ENCODE results near the gene SPACA7.
"Not testable (repeated sequence)": the region's sequence is repeated elsewhere in the genome, so short reads cannot be mapped to it uniquely, and the experiment has no call there.

The SPACA7 gene

GRCh38 chr13:112431734-112432133 lies 55.6 kb downstream of the SPACA7 start:
- no peak for FAIRE-seq

DNA sequence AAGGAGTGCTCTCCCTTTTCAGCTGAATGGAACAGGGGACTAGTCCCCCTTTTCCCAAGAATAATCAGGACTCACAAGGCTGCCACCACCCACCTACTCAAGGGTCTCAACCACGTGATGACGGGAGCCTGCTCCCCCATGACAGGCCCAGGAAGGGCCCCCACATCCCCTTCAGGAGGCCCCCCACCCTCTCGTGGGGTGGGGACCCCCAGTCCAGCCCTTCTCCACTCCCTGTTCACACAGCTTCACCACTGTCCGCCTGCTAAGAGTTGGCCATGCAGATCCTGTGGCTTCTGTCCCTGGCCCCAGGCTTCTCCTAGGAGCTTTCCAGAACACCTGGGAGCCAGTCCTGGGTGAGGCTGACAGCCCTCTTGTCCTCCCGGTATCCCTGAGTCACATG lies 56.6 kb downstream of the SPACA7 start:
- FAIRE-seq: not testable (repeated sequence)

DNA sequence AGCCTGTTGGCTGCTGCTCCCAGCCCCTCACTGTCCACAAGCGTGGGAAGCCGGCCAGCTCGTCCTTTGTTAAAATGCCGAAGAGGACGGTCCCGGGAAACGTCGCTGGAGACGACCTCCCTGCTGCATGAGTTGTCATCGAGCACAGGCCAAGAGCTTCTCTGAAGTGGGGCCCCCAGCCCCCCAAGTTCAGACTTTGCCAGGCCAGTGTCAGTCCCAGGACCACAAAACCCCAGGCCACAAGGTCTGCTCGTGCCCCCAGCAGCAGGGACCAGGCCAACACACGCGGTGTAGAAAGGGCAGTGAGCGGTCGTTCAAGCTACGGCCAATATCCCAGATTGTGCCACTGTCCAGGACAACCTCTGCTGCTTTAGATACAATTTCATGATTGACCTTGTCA lies 57.4 kb downstream of the SPACA7 start:
- FAIRE-seq: not testable (repeated sequence)

DNA sequence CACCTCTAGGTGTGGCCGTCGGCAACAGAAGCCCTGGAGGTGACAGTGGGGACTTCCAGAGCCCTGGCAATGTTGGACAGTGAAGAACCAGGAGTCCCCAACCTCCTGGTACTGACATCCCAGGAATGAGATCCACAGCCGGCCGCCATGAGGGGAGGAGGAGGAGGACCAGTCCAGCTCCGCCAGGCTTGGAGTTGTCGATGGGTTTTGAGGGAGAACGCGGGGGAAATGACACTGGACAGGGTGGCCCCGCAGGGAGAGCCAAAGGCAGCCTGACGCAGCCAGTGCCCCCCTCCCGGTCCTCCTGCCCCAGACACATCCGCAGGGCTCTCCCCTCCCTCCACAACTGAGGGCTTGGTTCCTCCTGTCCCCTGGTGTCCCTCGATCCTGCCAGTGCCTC lies 57.9 kb downstream of the SPACA7 start:
- no peak for FAIRE-seq

DNA sequence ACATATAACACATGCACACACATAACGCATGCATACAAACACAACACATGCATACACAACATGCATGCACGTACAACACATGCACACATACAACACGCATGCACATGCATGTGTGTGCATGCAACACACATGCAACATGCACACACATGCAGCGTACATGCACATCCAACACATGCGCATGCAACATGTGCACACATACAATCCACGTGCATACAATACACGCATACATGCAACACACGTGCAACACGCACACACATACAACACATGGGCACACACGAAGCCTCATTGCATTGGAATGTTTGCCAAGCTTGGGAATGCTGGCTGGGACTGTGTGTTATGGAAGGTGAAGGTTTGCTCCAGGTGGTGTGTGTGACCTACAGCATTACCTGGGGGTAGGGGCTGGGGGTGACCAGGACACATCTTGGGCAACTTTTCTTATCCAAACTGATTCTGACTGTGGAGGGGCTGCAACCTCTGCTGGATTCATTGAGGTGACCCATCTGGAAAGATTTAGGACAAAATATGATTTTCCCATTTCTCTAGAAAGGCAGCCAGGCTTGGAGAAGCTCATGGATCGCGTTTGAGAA lies 58.9 kb downstream of the SPACA7 start:
- FAIRE-seq: no peak

GRCh38 chr13:112435973-112436372 lies 59.8 kb downstream of the SPACA7 start:
- FAIRE-seq: no peak

DNA sequence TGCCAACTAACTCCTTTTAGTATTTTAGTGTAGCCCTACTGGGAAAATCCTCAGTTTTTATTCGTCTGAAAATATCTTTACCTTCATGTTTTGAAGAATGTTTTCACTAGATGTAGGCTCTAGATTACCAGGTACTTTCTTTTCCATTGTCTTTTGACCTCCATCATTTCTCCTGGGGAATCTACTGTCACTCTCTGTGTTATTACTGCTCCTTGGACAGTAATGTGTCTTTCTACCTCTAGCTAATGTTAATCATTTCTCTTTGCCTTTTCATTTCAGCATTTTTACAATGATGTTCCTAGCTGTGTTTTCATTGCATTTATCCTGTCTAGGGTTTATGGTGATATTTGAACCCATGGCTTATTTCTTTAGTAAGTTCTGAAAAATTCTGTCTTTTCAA lies 61.9 kb downstream of the SPACA7 start:
- FAIRE-seq: no peak

- FAIRE-seq: no peak
Observed at GRCh38 chr13:112438515-112438914, 62.4 kb downstream of the SPACA7 start.

DNA sequence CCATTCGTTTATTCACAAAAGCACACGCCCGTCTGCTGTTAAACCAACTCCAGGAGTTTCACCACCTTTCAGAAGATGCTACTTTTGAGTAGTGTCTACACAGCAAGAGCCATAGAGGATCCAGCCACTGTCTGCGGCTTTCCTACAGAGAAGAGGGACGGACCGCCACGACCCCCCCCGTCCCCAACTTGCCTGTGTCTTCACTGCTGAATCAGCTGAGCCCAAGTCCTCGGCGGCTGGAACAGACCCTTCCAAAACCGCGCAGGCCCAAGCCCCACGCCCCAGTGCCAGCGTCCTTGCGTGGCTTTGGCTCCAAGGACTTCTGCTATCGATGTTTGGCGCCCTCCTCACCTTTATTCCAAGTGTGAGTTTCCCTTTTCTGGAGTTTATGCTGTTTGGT lies 65.1 kb downstream of the SPACA7 start:
- FAIRE-seq: no peak

- FAIRE-seq: no peak
Observed at GRCh38 chr13:112441779-112442310, 65.7 kb downstream of the SPACA7 start.

- no peak for FAIRE-seq
Observed at GRCh38 chr13:112442483-112443090, 66.4 kb downstream of the SPACA7 start.

- FAIRE-seq: no peak
Observed at GRCh38 chr13:112443191-112443994, 67.2 kb downstream of the SPACA7 start.

GRCh38 chr13:112443995-112444311 lies 67.8 kb downstream of the SPACA7 start:
- no peak for FAIRE-seq

DNA sequence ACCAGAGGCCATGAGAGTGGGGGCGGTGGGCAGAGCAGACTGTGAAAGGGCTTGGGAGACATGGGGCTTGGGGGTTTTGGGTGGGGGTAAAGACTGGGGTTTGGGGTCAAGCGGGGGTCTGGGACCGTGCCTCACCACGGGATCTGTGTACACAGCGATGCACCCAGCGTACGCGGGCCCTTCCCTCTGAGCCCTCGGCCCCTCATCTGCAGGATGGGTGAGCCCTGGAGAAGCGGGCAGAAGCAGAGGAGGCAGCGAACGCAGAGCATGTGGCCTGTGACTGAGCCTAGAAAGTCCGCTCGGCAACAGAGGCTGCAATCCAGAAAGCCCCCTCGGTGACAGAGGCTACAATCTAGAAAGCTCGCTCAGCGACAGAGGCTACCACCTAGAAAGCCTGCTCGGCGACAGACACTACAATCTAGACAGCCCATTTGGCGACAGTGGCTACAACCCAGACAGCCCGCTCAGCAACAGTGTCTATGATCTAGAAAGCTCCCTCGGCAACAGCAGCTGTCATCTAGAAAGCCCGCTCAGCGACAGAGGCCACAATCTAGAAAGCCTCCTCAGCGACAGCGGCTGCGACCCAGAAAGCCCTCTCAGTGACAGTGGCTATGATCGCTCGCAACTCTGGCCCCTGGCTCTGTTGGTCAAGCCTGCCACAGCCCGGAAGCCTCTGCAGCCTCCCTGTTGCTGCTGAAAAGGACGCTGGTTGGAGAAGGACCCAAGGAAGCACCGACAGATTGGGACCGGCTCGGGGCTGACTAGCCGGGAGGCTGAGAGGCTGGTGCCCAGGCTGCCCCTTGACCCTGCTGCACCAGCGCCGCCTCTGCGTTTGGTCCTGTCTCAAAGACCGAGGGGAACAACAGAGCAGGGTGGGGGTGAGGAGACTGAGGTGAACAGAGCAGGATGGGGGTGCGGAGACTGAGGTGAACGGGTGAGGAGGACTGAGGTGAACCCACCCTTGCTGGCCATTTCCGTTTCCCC lies 68.6 kb downstream of the SPACA7 start:
- FAIRE-seq: no peak

DNA sequence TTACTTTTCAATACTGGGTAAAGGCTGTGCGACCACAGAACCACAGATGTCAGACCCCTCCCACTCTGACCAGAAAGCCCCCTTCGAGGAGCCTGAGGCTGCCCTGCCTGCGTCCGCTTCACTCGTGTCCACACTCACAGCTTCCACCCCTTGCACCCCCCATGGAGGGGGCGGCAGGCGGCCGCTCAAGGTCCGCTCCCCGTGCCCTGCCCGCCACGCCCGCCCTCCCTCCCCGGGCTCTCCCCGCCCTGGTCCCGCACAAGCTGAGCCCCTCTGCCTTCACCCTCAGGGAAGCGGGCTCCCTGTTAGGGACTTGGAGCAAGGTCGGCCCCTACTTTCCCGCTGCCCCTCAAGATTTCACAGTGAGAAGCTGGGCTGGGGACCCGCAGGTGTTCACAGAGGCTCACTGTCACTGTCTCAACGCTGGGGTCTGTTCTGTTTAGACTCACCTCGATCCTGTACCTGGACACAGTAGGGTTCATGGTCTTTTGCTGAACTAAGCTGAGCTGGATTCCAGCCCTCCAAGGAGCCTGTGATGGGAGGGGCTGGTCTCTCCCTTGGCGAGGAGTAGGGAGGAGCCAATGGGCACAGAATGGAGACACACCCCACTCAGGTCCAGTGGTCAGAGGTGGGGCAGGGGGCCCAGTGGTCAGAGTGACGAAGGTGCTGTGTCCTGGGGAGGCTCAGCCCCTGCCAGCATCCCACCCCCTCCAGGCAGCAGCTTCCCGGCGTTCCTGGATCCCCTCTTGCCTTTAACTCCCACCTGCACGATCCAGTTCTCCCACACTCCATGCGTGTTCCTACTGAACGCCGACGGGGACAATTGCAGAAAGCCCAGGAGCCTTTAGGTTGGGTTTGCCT lies 69.5 kb downstream of the SPACA7 start:
- no peak for FAIRE-seq

DNA sequence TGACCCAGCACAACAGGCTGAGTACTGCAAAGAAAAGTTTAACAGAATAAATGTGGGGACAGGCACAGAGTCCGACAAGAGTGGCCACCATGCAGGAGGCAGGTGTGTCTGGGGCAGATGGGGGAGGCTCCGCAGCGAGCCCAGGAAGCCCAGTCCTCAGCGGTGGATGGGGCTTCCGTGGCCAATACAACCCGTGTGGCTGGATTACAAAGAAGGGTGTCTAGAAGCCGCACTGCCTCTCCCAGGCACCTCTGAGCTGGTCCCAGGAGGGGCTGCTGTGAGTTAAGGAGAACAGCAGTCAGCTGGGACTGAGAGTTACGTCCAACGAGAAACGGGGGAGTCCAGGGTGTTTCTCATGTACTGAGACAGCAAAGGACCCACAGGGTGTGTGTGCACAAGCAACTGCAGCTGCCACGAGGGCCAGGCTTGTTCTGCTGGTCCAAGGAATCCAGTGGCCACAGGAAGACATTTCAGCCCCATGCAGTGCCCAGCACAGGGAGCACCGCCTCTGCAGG lies 70.2 kb downstream of the SPACA7 start:
- no peak for FAIRE-seq

DNA sequence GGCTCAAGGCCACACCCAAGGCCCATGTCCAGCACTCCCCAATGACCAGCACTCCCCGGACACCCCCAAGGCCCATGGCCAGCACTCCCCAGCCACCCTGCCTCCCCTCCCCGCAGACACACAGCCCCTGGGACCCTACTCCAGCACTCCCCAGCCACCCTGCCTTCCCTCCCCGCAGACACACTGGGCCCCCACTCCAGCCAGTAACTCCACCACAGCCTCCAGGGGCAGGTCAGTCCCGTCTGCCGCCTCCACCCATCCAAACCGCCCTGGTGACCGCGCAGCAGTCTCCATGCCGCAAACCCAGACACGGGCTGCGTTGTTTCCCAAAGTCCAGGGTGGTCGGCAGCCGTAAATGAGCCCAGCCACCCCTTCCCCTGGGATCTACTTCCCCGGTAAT lies 70.7 kb downstream of the SPACA7 start:
- FAIRE-seq: no peak

DNA sequence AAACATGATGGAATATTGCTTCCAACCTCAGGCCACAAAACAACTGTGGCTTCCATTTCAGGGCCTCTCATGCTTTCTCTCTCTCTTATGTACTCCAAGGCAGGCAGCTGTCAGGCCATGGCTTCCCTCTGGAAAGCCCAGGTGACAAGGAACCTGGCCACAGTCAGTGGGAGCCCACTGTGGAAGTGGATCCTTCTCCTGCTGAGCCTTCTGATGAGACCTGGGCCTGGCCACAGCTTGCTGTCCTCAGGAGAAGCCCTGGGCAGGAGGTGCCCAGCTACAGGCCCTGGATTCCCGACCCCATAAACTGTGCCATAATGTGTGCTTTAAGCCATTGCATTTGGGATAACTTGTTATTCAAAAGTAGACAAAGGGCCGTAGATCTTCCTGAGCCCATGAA lies 71.2 kb downstream of the SPACA7 start:
- no peak for FAIRE-seq

- no peak for FAIRE-seq
Observed at GRCh38 chr13:112447761-112448603, 71.8 kb downstream of the SPACA7 start.

Data from colon (tissue), 2 donors.